Stimulated activated effector memory CD8-positive, alpha-beta T cell treated with anti-CD3 and anti-CD28 coated beads, Interleukin-12 subunit alpha, Interleukin-12 subunit beta, amount 100 ng/mL, for 72 hours (primary cell): ENCODE data around the gene PRPF6.
A peak's percentile ranks its signal among the peaks of the same experiment; 100 is the strongest.
"Not testable (repeated sequence)": the region's sequence is repeated elsewhere in the genome, so short reads cannot be mapped to it uniquely, and the experiment has no call there.

ENCODE experiments used
- ATAC-seq: fragments of 150-1000 bp; cut with Tn5 transposase; 2 replicates; pipeline ENCODE4 v1.10.0; 2021
- DNase-seq, 2 donors: peaks; one replicate each; pipeline ENCODE4 v3.0.0; 2021 to 2022; ENCODE audit warnings: low spot score in 2 of 2
- H3K27ac Mint-ChIP-seq: one replicate; pipeline ENCODE4 v1.8.0; 2022; ENCODE audit warnings: mild to moderate bottlenecking, mixed read lengths
- H3K36me3 Mint-ChIP-seq: one replicate; pipeline ENCODE4 v1.8.0; 2022; ENCODE audit warnings: mild to moderate bottlenecking, mixed read lengths
- H3K4me1 Mint-ChIP-seq: one replicate; pipeline ENCODE4 v1.8.0; 2022; ENCODE audit warnings: mixed read lengths
- H3K4me3 Mint-ChIP-seq: one replicate; pipeline ENCODE4 v1.8.0; 2022; ENCODE audit warnings: mild to moderate bottlenecking, mixed read lengths
- H3K9me3 Mint-ChIP-seq: one replicate; pipeline ENCODE4 v1.8.0; 2022; ENCODE audit warnings: mixed read lengths

PRPF6 gene

DNA sequence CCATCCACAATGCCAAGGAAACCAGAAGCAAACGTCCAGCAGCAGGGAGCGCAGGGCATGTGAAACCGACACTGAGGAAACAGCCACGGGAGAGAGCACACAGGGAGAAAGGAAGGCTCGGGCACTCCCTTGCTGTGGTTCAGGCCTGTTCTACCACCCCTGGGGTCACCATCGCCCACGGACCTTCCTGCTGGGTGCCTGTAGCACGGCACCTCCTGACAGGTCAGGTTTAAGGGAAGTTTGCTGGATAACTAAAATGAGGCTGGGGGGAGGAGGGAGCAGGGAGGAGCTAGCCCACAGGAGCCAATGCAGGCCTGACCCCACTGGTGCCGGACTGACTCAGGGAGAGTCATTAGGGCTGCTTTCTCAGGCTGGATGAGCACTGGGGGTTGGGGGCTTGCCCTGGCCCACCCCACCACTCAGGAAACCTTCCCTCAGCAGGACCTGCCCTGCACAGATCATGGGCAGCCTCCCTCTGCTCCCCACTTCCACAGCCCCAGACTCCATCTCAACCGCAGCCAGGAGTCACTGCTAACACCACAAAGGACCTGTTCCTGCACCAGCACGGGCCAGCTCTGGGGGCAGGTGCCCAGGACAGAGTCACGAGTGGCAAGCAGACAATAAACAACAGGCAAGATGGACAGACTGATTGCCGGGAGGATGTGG is 27.0 kb upstream of the PRPF6 start:
- peak overlapping the region; percentile 84 for H3K27ac Mint-ChIP-seq
- H3K4me3 Mint-ChIP-seq, result peak overlapping the region; percentile 74
- ATAC-seq (no peak), DNase-seq (no peak)
- peaks cover 46% of the 10 kb centered on the region for H3K4me1 Mint-ChIP-seq
- H3K9me3 Mint-ChIP-seq, result no peaks in the 10 kb centered on the region
- peaks cover 41% of the 10 kb centered on the region for H3K36me3 Mint-ChIP-seq

DNA sequence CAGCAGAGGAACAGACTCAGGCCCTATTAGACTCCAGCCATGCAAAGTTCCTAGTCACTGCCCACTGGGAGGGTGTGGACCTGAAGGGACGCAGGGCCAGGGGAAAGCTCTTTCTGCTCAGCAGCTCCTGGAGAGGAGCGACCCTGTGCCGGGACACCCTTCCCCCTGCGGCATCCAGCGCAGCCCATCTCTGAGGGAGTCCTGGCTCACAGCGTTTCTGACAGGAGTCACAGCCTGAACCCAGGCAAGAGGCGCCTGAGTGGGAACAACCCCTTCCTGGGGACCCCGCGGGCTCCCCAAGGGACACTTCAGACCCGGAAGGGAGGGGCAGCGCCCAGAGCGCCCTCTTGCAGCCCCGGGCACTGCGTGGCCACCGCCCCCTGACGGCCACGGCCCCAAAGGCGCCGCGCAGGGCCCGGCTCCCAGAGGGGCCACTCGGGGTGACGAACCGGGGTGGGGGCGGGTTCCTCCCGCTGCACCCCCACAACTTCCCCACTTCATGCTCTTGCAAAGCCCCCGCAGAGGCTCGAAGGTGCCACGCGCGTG is 25.6 kb upstream of the PRPF6 start:
- Mint-ChIP-seq H3K27ac (peak overlapping the region; percentile 87), H3K36me3 (peaks cover 27% of the 10 kb centered on the region), H3K9me3 (no peaks in the 10 kb centered on the region), H3K4me1 (peaks cover 35% of the 10 kb centered on the region), H3K4me3 (peak overlapping the region; percentile 74)
- peak; percentile 11 for ATAC-seq
- no peak for DNase-seq

DNA sequence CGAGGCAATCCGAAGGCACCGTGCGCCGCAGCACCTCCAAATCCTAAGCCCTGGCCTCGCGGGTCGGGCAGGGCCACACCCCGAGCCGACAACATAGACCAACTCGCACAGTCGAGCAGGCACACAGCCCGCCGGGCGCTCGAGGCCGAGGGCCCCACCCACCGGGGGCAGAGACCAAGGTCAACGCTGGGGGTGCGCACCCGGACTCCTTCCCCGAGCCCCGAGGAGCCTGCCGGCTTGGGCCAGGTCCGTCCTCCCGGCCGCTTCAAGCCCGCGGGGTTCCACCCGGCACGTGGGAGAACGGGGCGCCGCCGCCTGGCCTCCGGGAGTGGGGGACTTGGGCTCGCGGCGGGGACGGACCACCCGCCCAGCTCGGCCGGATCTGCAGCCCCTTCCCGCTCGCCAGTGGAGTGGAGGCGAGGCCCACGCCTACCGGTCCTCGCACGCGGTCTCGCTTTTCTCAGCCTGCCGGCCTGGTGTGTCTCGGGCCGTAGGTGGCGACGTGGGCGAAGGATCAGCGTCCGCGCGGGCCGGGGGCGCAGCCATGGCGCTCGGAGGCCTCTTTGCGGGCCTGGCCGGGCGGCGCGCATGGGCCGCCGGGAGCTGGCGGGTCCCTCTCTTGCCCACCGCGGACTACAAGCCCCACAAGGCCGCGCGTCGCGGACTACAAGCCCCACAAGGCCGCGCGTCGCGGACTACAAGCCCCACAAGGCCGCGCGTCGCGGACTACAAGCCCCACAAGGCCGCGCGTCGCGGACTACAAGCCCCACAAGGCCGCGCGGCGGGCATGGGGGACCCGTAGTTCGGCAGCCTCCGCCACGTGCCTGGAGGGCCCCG is 24.9 kb upstream of the PRPF6 start, which contains the start of gene UCKL1:
UCKL1 (minus strand) TSS at position 590 of the 837 bp plus-strand sequence; CDS start at position 546, 44 bp downstream.
- H3K36me3 Mint-ChIP-seq, result peaks cover 27% of the 10 kb centered on the region

DNA sequence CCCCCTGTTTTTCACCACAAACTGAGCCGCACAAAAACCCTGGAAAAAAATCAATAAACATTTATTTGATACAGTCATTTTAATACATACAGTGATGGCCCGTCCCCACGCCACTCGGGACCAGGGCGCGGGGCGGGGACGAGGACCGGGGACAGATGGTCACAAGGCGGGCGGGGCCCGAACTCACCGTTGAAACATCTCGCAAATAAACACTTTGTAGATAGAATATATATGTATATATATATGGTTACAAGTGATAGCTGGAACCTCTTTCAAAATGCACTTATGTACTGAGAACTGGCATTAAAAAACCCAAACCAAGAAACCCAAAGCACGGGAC is 24.3 kb upstream of the PRPF6 start:
- peaks cover 32% of the 10 kb centered on the region for H3K36me3 Mint-ChIP-seq
- H3K9me3 Mint-ChIP-seq, result no peaks in the 10 kb centered on the region
- H3K4me1 Mint-ChIP-seq, result peaks cover 35% of the 10 kb centered on the region
- H3K4me3 Mint-ChIP-seq, result peak overlapping the region; percentile 74
- DNase-seq (peak in 1 of 2 donors; percentile 28), ATAC-seq (peak; percentile 6)
- H3K27ac Mint-ChIP-seq, result peak overlapping the region; percentile 87

More for the DNA sequence above, 24.9 kb upstream of the PRPF6 start, which contains the start of gene UCKL1:
- peak; percentile 87 for ATAC-seq
- Mint-ChIP-seq H3K27ac (peak within 1 kb of the TSS; percentile 87), H3K4me3 (peak within 1 kb of the TSS; percentile 74), H3K4me1 (peaks cover 35% of the 10 kb centered on the region), H3K9me3 (no peaks in the 10 kb centered on the region)
- DNase-seq, result peak; percentile 81 to 92

DNA sequence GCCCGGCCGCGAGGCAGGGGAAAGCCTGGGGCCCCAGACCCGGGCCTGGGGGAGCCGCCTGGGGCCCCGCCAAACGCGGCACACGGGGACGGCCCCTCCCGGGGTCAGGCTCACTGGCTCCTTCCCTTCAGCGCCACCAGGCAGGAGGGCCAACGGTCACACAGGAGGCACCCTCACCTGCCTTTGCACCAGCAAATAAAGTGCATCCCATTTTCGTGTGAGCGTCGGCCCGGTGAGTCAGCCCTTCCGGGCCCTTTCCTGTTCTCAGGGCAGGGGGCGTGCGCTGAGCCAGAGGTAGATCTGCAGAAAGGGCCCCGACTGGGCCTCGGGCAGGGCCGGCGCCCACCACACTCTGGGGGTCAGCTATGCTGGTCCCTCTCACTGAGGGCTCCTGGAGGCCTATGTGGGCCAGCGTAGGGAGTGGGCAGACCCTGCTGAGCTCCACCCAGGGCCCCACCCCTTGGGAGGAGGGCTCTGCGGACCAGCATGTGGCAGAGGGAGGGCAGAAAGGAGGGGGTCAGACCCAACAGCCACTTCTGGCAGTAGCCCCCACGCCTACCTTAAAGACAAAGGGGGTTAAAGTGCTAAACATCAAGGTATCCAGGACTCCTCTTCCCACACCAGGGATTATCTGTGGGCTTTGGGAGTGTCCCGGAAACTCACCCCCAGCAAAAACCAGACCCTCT is 23.8 kb upstream of the PRPF6 start:
- peak; percentile 50 to 84 for DNase-seq
- ATAC-seq, result peak; percentile 54
- peaks cover 35% of the 10 kb centered on the region for H3K4me1 Mint-ChIP-seq
- H3K27ac Mint-ChIP-seq, result peak overlapping the region; percentile 87
- no peaks in the 10 kb centered on the region for H3K9me3 Mint-ChIP-seq
- H3K4me3 Mint-ChIP-seq, result peak overlapping the region; percentile 74
- peaks cover 35% of the 10 kb centered on the region for H3K36me3 Mint-ChIP-seq

DNA sequence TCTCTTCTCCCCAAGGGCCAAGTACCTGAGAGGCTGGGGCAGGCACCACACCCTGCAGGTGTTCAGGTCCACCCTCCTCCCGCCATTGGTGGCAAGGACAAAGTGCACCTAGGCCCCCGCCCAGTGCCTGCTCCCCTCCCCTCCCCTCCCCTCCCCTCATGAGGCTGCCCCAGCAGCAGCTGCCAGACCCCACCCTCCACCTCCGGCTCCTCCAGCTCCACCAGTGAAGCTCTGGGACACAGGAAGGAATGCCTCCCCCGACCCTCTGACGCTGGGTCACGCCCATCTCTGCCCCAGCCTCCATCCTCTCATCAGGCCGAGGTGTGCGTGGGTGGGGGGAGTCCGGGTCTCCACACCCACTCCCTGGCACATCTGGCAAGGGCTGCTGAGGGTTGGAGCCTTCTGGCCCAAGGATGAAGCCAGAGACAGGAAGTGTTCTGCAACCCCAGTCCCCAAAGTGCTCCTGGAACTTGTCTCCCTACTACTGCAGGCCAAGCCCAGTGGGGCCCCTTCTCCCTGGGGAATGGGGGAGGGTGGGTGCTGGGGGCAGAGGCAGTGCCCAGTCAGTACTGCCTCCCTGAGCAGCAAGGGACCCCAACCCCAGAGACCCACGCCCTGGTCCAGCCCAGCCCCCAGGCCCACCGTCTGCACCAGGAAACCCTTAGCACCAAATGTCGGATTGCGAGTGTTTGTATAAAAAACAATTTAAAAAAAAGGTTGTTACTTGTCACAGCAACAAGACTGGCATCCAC is 23.1 kb upstream of the PRPF6 start:
- no peak for ATAC-seq
- DNase-seq, result no peak
- Mint-ChIP-seq H3K27ac (peak overlapping the region; percentile 87), H3K9me3 (no peaks in the 10 kb centered on the region), H3K4me1 (peaks cover 32% of the 10 kb centered on the region), H3K36me3 (peaks cover 39% of the 10 kb centered on the region), H3K4me3 (peak overlapping the region; percentile 74)

DNA sequence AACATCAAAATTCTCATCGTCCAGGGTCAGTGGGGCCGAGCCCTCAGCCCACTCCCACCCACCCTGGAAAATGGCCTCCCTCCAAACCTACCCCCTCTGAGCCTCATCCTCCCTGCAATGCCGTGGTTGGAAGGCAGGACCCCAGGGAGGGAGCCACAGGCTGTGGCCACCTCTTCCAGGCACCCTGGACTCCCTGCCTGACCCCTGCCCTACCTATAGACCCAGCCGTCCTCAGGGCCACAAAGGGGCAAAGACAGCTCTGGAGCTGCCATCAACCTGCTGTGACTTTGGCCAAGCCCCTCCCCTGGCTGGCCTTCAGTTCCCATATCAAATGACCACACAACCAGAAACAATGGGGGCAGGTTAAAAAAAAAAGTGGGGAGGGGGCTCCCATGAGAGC is 22.5 kb upstream of the PRPF6 start:
- H3K4me3 Mint-ChIP-seq, result peak overlapping the region; percentile 74
- DNase-seq (no peak), ATAC-seq (no peak)
- H3K36me3 Mint-ChIP-seq, result peaks cover 34% of the 10 kb centered on the region
- H3K4me1 Mint-ChIP-seq, result peaks cover 25% of the 10 kb centered on the region
- no peaks in the 10 kb centered on the region for H3K9me3 Mint-ChIP-seq
- peak overlapping the region; percentile 87 for H3K27ac Mint-ChIP-seq

DNA sequence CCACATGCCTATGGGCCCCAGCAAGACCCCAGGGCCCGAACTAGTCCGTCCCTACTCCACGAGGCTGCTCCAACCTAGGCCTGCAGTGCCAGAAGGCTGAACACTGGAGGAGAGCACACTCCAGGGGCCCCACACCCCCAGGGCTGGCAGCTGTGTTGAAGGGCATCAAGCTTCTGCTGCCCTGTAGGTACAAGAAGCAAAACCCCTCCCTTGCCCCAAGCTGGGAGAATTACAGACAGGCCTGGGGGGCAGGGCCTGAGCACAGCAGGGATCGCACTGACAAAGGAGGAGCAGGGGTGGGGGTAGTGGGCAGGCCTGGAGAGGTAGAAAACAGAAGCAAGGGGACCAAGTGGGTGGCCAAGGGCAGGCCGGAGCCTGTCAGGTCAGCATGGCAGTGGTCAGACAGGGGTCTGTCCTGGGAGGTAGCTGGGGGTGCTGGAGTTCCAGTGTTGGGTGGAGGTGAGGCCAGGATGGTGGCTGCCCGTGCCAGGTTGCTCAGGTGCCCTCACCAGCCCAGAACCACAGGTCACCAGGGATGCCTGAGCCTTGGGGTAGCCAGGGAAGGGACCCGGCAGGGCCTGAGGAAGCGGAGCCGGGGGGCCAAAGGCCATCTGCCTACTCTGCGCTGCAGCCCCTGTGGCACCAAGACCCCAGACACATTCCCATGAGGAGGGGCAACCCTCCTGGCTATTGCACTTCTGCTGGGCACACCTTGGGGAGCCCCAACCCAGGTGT is 21.8 kb upstream of the PRPF6 start:
- Mint-ChIP-seq H3K4me1 (peaks cover 19% of the 10 kb centered on the region), H3K27ac (no peak overlapping the region), H3K4me3 (no peak overlapping the region), H3K9me3 (no peaks in the 10 kb centered on the region), H3K36me3 (peaks cover 27% of the 10 kb centered on the region)
- ATAC-seq, result no peak
- DNase-seq, result no peak

DNA sequence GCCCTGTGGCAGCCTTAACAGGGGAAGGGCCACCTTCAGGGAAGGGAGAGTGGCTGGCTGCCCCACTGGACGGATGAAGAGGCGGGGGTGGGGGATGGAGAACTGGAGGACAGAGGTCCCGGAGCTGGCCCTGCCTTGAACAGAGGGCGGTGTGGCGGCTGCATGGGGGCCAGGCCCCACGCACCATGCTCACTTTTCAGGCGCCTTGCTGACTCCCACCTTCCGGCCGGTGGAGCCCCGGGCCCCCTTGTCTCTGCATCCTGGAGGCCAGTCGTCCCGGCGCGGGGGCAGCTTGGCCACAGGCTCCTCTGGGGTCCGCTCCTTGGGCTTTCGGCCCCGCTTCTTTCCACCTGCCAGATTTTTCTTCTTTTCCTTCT is 21.2 kb upstream of the PRPF6 start:
- no peak overlapping the region for H3K4me3 Mint-ChIP-seq
- DNase-seq (no peak), ATAC-seq (no peak)
- no peak overlapping the region for H3K27ac Mint-ChIP-seq
- peaks cover 13% of the 10 kb centered on the region for H3K4me1 Mint-ChIP-seq
- no peaks in the 10 kb centered on the region for H3K9me3 Mint-ChIP-seq
- H3K36me3 Mint-ChIP-seq, result peaks cover 22% of the 10 kb centered on the region

DNA sequence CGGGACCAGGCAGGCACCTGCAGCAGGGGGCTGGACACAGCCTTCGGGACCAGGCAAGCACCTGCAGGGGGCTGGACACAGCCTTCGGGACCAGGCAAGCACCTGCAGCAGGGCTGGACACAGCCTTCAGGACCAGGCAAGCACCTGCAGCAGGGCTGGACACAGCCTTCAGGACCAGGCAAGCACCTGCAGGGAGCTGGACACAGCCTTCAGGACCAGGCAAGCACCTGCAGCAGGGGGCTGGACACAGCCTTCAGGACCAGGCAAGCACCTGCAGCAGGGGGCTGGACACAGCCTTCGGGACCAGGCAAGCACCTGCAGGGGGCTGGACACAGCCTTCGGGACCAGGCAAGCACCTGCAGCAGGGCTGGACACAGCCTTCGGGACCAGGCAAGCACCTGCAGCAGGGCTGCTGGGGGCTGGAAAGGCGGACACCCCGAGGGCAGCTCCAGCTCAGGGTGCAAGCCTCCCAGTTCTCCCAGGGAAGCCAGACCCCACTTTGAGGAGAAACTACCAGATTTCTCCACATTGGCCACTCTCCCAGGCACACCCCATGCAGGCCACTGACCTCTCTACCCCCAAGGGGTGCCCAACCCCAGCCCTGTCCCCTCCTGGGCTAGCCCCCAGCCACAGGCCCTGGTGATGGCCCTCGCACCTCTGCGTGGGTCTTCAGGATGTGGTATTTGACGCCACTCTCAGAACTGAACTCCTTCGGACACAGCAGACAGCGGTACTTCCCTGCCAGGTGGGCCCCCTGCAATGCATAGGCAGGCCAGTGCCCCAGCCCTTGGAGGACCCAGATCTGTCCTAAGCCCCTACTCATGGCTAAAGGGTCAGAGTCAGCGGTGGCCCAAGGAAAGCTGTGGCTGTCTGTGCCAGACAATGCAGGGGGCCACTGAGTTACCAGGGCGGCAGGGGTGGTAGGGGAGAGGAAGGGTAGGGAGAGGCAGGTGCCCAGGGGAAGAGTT is 20.0 kb upstream of the PRPF6 start:
- not testable (repeated sequence) for H3K4me3 Mint-ChIP-seq, DNase-seq, ATAC-seq, H3K9me3 Mint-ChIP-seq, H3K27ac Mint-ChIP-seq
- H3K4me1 Mint-ChIP-seq, result peaks cover 13% of the 10 kb centered on the region
- peaks cover 19% of the 10 kb centered on the region for H3K36me3 Mint-ChIP-seq

DNA sequence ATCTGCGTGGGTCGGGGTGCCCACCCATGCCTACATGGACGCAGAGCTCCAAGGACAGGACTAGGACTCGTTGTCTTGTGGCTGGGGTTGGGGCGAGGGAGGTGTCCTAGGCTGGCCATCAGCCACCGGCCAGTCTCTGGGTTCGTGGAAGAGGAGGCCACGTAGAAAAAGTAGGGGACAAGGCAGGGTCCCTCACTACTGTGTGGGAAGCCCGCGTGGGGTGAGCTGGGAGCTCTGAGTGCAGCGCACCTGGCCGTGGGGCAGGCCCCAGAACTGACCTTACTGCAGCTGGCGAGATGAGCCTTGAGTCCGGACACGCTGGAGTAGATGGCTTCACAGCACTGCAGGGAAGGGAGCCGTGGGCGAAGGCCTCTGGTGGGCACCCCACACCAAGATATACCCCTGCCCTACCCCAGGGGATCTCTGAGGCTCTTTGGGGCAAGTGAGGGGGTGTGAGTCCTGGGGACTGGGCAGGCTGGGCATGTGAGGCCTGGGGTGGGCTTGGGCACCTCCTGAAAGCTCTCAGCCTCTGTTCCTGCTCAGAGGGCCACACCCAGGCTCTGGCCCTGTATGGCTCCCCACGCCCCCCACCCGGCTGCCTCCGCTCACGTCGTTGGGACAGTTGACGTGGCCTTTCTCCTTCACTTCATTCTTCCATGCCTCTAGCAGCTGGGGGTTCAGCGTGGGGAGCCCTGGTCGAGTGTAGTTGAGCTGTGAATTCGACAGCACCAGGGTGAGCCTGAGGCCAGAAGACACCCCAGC is 19.1 kb upstream of the PRPF6 start:
- peaks cover 13% of the 10 kb centered on the region for H3K4me1 Mint-ChIP-seq
- no peak overlapping the region for H3K4me3 Mint-ChIP-seq
- H3K9me3 Mint-ChIP-seq, result peaks cover 2% of the 10 kb centered on the region
- DNase-seq, result no peak
- ATAC-seq, result no peak
- H3K27ac Mint-ChIP-seq, result peak overlapping the region; percentile 21
- H3K36me3 Mint-ChIP-seq, result peaks cover 18% of the 10 kb centered on the region

DNA sequence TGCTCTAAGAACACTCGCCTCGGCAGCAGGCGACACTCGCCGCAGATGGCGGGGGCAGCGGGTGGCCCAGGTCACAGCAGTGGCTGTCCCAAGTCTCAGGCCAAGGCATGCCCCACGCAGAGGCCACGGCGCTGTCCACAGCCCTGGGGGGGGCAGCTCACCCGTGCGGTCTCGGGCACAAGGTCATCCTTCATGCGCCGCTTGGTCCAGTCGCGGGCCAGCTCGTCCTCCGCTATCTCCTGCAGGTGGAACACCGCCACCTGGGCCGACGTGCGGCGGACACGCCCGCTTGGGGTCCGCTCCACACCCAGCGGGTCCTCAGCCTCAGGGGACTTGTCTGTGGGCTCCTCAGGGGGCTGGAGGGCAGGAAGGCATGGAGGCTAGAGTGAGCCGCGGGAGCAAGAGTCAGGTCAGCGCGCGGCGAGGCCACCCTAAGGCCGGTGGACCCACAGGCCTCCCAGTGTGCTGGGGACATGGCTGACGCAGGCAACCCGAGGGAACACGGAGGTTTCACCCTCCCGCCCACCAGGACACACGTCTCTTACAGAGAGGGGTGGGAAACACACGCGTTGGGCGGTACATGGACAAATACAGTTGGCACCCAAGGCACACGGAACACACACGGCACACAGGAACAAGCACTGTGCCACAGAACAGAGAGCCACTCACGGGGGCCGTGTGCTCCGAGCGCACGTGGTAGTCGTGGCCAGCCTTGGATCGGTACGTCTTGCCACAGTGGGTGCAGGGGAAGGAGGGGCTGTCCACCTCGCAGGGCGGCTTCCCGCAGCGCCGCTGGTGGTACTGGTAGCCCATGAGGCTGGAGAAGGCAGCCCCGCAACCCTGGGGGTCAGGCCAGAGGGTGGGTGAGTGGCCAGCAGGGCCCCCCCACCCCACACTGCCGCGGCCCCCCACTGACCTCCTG is 18.2 kb upstream of the PRPF6 start:
- Mint-ChIP-seq H3K4me1 (peaks cover 5% of the 10 kb centered on the region), H3K27ac (peak overlapping the region; percentile 21), H3K4me3 (no peak overlapping the region), H3K9me3 (peaks cover 2% of the 10 kb centered on the region), H3K36me3 (peaks cover 13% of the 10 kb centered on the region)
- DNase-seq (no peak), ATAC-seq (no peak)
